Measurements from ENCODE around the gene ZGPAT. TPM values are rescaled to one million over a fixed set of nuclear protein-coding genes. Genes with fewer than 3 reads are reported as not detected.

ZGPAT gene
- total RNA-seq, 2 donors from 2014 or later = 31.4 to 32.4 TPM

DNA sequence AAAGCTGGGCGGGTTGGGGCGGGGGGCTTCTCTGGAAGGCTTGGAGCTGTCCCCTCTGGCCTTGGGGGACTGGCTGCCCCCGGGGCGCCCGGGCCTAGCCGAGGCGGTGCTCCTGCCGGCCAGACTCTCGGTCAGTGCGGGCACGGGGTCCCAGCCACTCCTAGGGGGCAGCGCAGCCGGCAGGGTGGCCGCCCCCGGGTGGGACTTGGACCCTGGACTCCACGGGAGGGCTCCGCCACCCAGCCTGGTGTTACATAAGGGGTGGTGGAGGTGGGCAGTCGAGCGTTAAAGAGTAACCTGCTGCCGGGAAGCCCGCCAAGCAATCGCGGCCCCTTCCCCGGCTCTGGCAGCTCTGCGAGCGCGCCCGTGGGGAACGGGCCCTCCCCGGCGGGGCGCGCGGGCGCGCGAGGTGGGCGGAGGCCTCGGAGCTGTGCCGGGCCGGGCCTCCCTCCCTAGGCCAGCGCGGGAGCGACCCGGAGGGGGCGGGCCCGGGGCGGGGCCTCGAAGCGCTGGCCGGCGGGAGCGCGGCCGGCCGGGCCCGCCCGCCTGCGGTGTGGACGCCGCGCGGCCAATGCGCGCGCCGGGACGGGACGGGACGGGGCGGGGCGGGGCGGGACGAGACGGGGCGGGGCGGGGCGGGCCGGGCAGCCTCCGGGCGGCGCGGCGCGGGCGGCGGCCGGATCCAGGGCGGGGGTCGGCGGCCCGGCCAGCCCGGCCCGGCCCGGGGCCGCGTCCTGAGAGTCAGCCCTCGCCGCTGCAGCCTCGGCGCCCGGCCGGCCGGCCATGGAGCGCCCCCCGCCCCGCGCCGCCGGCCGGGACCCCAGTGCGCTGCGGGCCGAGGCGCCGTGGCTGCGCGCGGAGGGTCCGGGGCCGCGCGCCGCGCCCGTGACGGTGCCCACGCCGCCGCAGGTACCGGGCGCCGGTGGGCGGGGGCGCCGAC, 31.6 kb downstream of the ZGPAT start, which contains the start of gene SLC2A4RG:
Gene SLC2A4RG, plus strand, starts transcription at position 647 of the 940 bp plus-strand sequence. Its CDS starts 137 bp downstream, at position 784.
- peak; percentile 75 to 84 for DNase-seq
- ATAC-seq = peak; percentile 60
- intact Hi-C loops (cut with DNase I, micrococcal nuclease) = no loop called here

DNA sequence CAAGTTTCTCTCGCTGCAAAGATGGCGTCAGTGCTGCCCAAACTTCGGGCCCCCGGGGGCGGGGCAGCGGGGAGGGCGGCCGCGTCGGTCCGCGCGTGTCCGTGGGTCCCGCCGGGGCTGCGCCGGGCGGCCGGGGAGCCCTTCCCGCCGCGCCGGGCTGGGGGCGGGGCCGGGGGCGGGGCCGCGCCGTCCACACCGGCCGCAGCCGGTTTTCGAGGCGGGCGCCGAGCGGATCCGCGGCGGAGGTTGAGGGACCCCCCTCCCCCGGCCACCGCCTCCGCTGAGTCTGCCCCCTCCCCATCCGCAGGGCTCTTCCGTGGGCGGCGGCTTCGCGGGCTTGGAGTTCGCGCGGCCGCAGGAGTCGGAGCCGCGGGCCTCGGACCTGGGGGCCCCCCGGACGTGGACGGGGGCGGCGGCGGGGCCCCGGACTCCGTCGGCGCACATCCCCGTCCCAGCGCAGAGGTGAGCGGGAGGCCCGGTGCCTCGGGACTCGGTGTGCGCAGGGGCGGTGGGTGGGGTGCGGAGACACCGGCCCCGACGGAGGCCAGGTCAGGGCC, 32.3 kb downstream of the ZGPAT start:
- intact Hi-C loops (cut with DNase I, micrococcal nuclease) = no loop called here
- DNase-seq = peak in 1 of 2 donors; percentile 61
- ATAC-seq = peak; percentile 10

DNA sequence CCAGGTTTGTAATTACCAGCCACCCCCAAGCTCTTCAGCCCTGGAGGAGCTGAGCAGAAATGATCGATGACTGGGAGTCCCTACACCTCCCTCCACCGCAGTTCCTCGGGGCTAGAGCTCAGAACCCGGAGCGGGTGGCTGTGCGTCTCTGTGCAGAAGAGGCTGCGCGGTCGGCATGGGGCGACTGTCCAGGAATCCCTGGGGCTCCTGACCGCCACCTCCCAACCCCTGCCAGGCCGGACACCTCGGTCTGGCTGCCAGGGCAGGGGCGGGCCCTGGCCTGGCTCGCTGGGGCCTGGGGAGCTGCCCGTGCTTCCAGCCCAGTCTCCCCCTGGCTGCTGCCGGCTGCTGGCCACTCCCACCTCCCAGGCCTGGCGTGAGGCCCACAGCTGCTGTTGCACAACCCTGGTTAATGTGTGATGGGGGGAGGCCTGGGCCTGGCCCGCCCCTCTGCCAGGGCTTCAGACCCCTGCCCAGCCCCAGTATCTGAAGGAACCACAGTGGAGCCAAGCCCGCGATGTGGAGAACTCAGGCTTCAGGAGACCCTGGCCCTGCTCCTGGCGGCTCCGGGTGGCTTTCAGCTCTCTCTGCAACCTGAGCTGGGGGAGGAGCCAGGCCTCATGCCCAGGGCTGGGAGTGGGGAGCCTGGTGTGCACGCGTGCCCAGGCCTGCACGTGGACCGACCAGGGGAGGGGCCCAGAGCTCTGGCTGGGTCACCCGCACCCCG, 33.0 kb downstream of the ZGPAT start:
- intact Hi-C loops (cut with DNase I, micrococcal nuclease) = no loop called here
- ATAC-seq = peak; percentile 59
- DNase-seq = peak; percentile 92

DNA sequence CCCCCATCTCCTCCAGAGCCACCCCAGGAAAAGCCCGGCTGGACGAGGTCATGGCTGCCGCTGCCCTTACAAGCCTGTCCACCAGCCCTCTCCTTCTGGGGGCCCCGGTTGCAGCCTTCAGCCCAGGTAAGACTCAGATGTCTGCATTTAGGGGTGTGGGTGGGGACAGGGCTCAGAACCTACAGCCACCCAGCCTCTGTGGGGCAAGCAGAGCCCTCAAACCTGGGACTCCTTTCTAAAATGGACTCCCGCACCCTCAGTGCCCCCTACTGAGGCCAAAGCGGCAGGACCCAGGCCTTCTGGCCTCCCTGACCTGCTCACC, 33.5 kb downstream of the ZGPAT start:
- DNase-seq (no peak), ATAC-seq (no peak)
- intact Hi-C loops (cut with DNase I, micrococcal nuclease) = no loop called here

DNA sequence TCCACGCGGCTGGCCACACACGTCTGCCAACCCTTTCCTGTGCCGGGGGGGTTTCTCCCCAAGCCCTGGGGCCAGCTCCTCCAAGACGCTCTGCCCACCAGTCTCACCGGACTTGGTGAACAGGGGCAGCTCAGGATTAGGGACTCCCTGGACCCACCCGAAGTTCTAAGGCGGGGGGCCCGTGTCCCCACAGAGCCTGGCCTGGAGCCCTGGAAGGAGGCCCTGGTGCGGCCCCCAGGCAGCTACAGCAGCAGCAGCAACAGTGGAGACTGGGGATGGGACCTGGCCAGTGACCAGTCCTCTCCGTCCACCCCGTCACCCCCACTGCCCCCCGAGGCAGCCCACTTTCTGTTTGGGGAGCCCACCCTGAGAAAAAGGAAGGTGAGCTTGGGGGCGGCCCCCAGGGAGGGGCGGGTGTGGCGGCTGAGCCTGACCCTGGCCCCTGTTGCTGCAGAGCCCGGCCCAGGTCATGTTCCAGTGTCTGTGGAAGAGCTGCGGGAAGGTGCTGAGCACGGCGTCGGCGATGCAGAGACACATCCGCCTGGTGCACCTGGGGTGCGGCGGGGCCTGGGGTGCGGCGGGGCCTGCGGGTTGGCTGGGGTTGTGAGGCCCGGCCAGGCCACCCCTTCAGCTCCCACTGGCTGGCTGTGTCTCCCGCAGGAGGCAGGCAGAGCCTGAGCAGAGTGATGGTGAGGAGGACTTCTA, 34.0 kb downstream of the ZGPAT start:
- intact Hi-C loops (cut with DNase I, micrococcal nuclease) = no loop called here
- ATAC-seq = no peak
- DNase-seq = no peak

DNA sequence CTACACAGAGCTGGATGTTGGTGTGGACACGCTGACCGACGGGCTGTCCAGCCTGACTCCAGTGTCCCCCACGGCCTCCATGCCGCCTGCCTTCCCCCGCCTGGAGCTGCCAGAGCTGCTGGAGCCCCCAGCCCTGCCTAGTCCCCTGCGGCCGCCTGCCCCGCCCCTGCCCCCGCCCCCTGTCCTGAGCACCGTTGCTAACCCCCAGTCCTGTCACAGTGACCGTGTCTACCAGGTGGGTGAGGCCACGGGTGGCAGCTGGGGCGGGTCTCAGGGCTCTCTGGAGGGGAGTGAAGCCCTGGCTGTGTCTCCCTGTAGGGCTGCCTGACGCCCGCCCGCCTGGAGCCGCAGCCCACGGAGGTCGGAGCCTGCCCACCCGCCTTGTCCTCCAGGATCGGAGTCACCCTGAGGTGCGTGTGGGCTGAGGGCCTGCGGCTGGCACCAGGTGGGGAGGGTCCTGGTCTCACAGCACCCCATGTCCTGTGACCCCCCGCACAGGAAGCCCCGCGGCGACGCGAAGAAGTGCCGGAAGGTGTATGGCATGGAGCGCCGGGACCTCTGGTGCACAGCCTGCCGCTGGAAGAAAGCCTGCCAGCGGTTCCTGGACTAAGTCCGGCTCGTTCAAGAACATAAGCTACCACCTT, 34.7 kb downstream of the ZGPAT start:
- ATAC-seq (no peak), DNase-seq (no peak)

DNA sequence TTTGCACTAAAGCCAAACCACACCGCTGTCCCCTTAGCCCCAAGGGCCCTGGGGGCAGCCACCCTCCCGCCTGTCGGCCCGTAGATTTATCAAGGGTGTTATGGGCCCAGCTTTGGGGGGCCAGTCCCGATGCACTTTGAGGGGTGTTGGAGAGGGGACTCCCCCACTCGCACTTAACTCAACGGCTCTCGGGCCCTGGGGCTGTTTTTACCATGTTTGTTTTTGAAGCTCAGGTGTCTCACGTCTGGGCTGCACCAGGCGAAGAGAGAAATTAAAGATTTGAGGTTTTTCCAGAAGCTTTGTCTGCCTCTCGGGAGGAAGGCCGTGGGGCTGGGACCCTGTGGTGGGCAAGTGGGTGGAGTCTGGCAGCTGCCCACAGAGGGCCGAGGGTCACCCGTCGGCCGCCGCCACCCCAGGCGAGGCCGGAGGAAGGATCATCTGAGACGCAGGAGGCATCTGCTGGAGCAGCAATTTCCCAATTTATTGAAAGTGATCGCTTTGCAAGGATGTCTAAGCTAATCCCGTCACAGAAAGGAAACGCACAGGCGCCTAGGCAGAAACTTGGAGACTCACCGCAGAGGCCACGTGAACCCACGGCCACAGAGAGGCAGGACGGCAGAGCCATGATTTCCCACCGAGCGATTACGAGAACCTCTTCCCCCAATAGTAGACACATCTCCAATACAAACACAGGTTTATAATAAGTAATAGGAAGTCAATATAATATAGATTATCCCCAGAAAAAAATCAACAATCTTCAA, 35.6 kb downstream of the ZGPAT start:
- intact Hi-C loops (cut with DNase I, micrococcal nuclease) = no loop called here
- DNase-seq = no peak

More for the DNA sequence above, 34.7 kb downstream of the ZGPAT start:
- intact Hi-C loops (cut with DNase I, micrococcal nuclease) = no loop called here

DNA sequence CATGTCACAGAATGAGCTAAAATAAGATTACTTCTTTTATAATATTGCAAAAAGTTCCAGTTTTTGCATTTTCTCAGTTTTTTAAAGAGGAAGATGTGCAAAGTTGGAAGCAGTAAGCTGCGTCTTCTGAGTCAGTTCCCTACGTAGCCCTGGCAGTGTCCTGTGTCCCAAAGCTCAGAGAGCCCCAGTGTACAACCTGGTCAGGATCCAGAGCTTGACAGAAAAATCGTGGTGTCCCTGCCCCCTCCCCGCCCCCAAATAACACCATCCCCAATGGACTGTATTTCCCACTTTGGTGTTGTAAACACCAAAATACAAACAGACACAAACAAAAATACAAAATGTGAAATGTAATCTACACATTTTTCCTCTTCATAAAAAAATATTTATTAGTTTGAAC, 36.3 kb downstream of the ZGPAT start:
- no peak for ATAC-seq
- intact Hi-C loops (cut with DNase I, micrococcal nuclease) = no loop called here
- DNase-seq = no peak

More for the DNA sequence above, 35.6 kb downstream of the ZGPAT start:
- no peak for ATAC-seq

DNA sequence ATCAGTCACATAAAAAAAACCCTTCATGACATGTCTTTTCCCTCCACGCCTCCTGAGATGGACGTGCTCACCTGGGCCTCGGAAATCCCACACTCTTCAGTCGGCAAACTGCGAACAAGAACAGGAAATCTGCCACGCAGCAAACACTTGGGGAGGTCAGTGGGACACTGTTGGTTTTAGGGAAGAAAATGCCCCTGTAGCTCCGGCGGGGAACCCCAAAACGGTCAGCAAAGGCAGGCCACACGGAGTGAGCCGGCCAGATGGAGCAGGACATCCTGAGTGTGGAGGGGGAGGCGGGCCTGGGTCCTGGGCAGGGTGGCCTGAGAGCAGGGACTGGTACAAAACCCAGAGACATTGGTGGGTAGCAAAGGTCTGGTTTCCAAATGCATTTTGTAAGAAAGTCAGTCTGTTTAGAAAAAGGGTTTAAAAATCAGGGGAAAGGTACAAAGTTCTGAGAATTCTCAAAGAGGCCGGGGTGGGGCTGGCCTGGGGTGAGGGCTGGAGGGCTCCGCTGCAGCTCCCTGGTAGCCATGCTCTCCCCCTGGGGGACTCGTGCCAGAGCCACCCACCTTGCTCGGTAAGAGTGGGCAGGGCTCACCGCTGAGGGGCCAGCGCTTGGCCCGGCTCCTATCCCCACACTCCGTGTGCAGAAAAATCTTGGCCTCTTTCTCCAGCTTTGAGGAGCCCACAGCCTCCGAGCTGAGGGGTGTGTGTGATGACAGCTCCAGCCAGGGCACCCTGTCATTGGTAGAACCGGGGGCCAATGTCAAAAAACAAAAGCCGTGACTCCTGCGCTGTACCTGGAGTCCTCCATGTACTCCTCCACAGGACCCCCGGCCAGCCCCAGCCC, 37.0 kb downstream of the ZGPAT start:
- intact Hi-C loops (cut with DNase I, micrococcal nuclease) = no loop called here
- no peak for ATAC-seq
- DNase-seq = no peak

DNA sequence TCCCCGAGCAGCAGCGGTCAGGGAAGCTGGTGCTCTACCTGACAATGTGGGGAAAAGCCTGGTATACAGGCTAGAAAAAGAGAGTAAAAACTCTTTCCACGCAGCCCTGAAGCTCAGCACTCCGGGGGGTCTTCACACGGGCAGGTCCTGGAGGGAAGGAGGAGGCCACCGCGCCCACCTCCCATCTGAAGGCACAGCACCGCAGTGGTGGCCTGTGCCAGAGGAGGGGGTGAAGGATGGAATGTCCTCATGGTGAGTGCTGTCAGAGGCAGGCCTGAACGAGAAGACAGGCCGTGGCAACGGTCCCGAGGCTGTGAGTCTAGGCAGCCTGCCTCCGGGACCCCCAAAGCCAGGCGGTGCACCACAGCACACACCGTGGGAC, 37.6 kb downstream of the ZGPAT start:
- DNase-seq (no peak), ATAC-seq (no peak)
- intact Hi-C loops (cut with DNase I, micrococcal nuclease) = no loop called here

DNA sequence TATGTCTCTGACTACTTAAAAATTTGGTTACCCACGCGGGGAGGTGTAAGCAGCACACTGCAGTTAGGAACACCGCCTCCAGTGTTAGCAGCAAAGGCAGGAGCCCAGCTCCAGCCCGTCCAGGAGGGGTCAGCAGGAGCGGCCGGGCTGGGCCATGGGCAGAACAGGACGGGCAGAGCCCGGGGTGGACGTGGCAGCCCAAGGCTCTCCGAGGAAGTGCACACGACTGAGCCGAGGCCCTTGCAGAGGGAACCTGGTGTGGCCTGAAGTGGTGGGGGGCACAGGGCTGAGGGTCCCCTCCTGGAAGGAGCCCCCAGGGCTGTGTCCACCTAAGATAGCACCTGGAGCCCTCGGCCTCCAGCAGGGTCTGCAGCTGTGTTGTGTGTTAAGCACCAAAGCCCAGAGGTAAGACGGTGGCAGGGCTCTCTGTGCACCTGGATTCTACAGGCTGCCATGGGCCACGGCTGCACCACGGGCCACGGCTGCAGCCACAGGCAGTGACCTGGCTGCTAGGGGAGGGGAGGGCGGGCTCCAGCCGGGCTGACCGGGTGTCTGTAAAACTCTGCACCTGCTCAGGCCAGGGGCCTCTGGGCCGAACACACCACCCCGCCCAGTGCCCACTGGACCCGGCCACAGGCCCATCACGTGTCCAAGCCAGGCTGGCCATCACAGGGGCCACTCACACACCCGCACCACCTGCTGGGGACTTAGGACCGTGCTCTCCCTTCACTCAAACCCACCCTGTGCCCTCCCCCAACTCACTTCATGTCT, 38.3 kb downstream of the ZGPAT start:
- no peak for DNase-seq
- intact Hi-C loops (cut with DNase I, micrococcal nuclease) = no loop called here
- ATAC-seq = no peak

DNA sequence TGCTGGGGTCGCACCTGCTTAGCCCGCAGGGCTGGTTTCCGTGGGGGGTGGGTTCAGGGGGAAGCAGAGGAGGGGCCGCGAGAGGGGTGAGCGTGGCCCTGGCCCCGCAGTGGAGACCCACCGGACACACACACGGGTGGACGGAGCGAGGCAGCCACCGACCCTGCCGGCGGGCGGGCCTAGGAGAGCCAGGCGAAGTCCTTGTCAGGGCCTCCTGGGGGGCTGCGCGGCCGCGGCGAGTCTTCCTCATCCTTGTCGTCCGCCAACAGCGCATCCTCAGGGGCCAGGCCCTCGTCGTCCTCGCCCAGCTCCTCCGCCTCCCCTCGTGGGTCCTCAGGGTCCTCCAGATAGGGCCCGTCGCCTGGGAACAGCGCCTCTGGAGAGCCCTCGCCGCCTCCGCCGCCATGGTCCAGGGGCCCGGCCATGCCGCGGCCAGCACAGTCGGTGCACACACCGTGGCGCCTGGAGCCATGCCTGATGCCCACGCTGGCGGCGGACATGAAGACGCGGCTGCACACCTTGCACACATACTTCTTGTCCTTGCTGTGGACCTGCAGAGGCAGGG, 39.0 kb downstream of the ZGPAT start:
- no peak for DNase-seq
- intact Hi-C loops (cut with DNase I, micrococcal nuclease) = no loop called here
- no peak for ATAC-seq

DNA sequence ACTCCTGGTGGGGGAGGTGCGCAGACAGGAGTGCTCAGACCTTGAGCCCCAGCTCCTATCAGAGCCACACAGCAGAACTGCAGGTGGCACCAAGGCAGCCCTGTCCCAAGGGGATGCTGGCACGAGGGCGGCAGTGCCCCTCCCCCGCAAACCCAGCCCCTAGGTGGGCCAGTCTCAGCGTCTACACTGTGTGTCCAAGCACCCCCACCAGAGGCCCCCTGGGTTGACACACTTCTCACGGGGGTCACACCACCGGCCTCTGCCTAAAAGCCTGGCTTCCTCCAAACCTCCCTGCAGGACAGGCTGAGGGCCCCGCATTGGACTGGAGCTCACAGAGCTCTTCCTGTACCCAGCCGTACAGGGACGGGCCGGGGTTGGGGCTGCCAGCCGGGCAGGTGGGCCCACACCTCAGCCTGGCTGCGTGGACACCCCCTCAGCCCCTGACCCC, 39.8 kb downstream of the ZGPAT start:
- ATAC-seq = no peak
- DNase-seq = no peak
- intact Hi-C loops (cut with DNase I, micrococcal nuclease) = no loop called here

DNA sequence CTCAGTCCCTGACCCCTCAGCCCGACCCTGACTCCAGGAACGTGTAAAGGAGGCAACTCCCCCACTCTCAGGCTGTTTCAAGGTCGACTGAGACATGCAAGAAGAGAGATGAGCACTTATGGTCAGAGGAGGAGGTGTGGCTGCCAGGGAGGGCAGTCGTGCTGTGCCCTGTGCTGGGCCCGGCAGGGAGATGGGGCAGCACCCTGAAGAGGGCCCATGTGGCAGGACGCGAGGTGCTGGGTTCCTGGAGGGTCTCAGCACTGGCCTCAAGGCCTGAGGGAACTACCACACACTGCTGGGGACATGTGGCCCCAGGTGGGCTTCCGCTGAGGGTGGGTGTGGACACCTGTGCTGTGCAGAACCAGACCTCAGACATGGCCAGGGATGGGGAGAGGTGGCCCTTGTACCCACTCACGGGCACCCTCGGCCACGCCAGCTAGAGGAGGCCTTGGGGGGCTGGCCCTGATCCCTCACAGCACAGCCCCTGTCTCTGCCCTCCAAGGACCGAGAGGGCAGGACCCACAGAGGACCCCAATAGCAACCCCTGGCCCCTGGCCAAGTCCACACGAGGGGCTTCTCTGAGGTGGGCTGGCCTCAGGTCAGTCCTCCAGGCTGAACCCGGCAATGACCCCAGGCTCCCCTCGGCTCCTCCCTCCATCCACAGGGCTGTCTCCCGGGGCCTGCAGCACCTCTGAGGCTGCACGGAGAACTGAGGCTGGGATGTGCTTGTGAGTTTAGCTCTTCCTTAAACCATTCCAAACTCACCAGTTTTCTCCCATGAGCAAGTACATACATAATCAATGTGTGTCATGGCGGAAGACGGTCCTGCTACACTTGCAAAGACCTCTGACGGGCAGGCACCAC, 40.5 kb downstream of the ZGPAT start:
- intact Hi-C loops (cut with DNase I, micrococcal nuclease) = no loop called here
- DNase-seq (no peak), ATAC-seq (no peak)

DNA sequence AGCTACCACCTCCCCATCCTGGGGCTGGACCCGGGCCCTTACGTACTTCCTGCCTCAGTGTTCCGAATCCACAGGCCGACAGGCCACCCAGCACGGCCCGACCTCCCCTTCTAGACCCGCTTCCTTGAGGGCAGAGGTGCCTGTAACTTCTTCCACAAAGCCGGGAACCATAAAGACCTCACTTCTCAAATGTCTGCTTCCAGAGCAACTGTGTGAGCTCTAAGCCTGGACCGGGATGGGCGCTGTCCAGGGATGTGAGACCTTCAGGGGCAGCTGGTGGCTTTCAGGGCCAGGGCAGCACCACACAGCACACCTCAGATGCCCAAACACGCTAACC, 41.1 kb downstream of the ZGPAT start:
- ATAC-seq = no peak
- intact Hi-C loops (cut with DNase I, micrococcal nuclease) = no loop called here
- DNase-seq = no peak
